Epidermal melanocyte (primary cell): ENCODE results near the gene ZC3HAV1L.
"Not testable (repeated sequence)": the region's sequence is repeated elsewhere in the genome, so short reads cannot be mapped to it uniquely, and the experiment has no call there.

ENCODE experiments used
- DNase-seq: peaks from one replicate; pipeline ENCODE4 v3.0.0; 2011; ENCODE audit warnings: low spot score; ENCODE audit not compliant: insufficient read length

ZC3HAV1L gene

GRCh38 chr7:139054101-139054500 is 18.3 kb upstream of the ZC3HAV1L start:
- DNase-seq: no peak

GRCh38 chr7:139051655-139052054 is 15.8 kb upstream of the ZC3HAV1L start:
- no peak for DNase-seq

- no peak for DNase-seq
Measured at GRCh38 chr7:139049936-139050335, 14.1 kb upstream of the ZC3HAV1L start.

GRCh38 chr7:139049111-139049510 is 13.3 kb upstream of the ZC3HAV1L start:
- DNase-seq: no peak

- no peak for DNase-seq
Measured at GRCh38 chr7:139047970-139048369, 12.1 kb upstream of the ZC3HAV1L start.

GRCh38 chr7:139046143-139046542 is 10.3 kb upstream of the ZC3HAV1L start:
- DNase-seq: no peak

GRCh38 chr7:139044813-139045794 is 9.3 kb upstream of the ZC3HAV1L start:
- DNase-seq: no peak

- DNase-seq: no peak
Measured at GRCh38 chr7:139043823-139044812, 8.3 kb upstream of the ZC3HAV1L start.

- DNase-seq: no peak
Measured at GRCh38 chr7:139041378-139042085, 5.7 kb upstream of the ZC3HAV1L start.

GRCh38 chr7:139038691-139039090 is 2.8 kb upstream of the ZC3HAV1L start:
- DNase-seq: no peak

- no peak for DNase-seq
Measured at GRCh38 chr7:139036901-139037300, 1.1 kb upstream of the ZC3HAV1L start.

- DNase-seq: no peak
Measured at GRCh38 chr7:139034855-139035585, 822 bp downstream of the ZC3HAV1L start.

GRCh38 chr7:139034336-139034735 is 1.5 kb downstream of the ZC3HAV1L start:
- DNase-seq: no peak

- no peak for DNase-seq
Measured at GRCh38 chr7:139033346-139034114, 2.3 kb downstream of the ZC3HAV1L start.

- DNase-seq: no peak
Measured at GRCh38 chr7:139032473-139032872, 3.4 kb downstream of the ZC3HAV1L start.

- DNase-seq: no peak
Measured at GRCh38 chr7:139029353-139029752, 6.5 kb downstream of the ZC3HAV1L start.

GRCh38 chr7:139026551-139026950 is 9.3 kb downstream of the ZC3HAV1L start:
- no peak for DNase-seq

GRCh38 chr7:139025861-139026260 is 10.0 kb downstream of the ZC3HAV1L start:
- not testable (repeated sequence) for DNase-seq

GRCh38 chr7:139023076-139023475 is 12.8 kb downstream of the ZC3HAV1L start:
- no peak for DNase-seq

GRCh38 chr7:139022286-139022685 is 13.6 kb downstream of the ZC3HAV1L start:
- DNase-seq: no peak
